GM23248 (cell line): ENCODE measurements around the gene TFB1M.

Experiments used
- EZH2 ChIP-seq: fragments of 200-600 bp; sonication (generic); IDR thresholded peaks from 2 replicates; pipeline ENCODE4 v1.6.1; 2018; ENCODE audit warnings: antibody characterized with exemption, mild to moderate bottlenecking; ENCODE audit not compliant: insufficient read depth, poor library complexity, severe bottlenecking
- EZH2phosphoT487 ChIP-seq: fragments of 200-600 bp; sonication (generic); IDR thresholded peaks from 2 replicates; pipeline ENCODE4 v1.6.1; 2018; ENCODE audit warnings: antibody characterized with exemption, moderate library complexity, mild to moderate bottlenecking, low read depth; ENCODE audit not compliant: insufficient read depth

DNA sequence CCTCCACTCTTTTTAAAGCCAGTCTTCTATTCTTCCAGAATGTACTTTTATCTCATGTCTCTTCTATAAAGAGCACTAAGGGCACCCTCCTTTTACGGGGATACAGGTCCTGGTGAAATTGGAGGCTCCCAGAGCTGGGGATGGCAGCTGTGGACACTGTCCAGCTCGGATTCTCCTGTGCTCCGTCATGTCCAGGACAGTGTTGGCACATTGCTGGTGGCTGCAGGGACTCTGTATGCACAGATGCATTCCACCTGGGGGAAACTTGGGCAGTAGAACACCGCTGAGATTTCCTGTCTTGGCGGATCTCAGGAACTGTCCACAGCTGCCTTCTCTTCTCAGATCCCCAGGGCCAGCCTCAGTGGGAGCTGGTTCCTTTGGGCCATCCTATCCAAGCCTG, 107.1 kb downstream of the TFB1M start:
- TF ChIP-seq EZH2 (no peak), EZH2phosphoT487 (no peak)
